Measurements from ENCODE around the gene SLC10A7. TPM values are rescaled to one million over a fixed set of nuclear protein-coding genes. Genes with fewer than 3 reads are reported as not detected.

SLC10A7 gene
- total and polyA plus RNA-seq, 2 experiments from 2014 or later, result 0.81 to 4.3 TPM

DNA sequence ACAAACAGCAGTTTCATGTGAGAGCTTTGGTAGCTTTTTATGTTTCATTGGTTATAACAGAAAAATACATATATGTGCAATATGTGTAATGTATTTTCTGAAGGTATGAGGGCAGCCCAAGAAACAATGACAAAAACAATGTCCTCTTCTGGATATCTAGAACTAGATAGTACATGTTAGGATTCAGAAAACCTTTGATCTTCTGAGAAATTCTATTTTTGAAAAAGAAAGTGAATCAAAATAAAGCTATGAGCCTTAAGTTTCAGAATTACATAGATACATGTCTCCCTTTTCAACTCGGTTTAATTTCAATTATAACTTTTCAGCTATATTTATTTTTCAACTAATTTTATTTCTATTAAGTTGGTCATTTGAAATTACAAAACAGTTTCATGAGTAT is 175.5 kb downstream of the SLC10A7 start:
- Histone ChIP-seq H3K36me3 (ENCODE audit: insufficient read depth) (no peaks in the 10 kb centered on the region), H3K4me1 (ENCODE audit: insufficient read depth) (no peaks in the 10 kb centered on the region), H3K4me3 (no peak overlapping the region), H2AFZ (no peak overlapping the region), H3K9me2 (ENCODE audit: insufficient read depth) (no peaks in the 10 kb centered on the region), H3K27ac (ENCODE audit: low read depth) (no peak overlapping the region), H3K4me2 (no peak overlapping the region), H3F3A (replicated peaks; ENCODE audit: low read depth) (no peaks in the 10 kb centered on the region), H4K20me1 (replicated peaks; ENCODE audit: insufficient read depth) (no peaks in the 10 kb centered on the region), H3K79me2 (replicated peaks; ENCODE audit: insufficient read depth) (no peaks in the 10 kb centered on the region), H3K27me3 (ENCODE audit: insufficient read depth) (no peaks in the 10 kb centered on the region)
- ATAC-seq, result no peak
- Mint-ChIP-seq H3K9me3 (peaks cover 2% of the 10 kb centered on the region; the same call in 1 of the 3 replicates), H3K27me3 (ENCODE audit: insufficient read depth, low read depth, poor library complexity) (no peaks in the 10 kb centered on the region), H3K4me1 (no peaks in the 10 kb centered on the region), H3K4me3 (no peak overlapping the region), H3K27ac (no peak overlapping the region), H3K36me3 (ENCODE audit: low read depth) (no peaks in the 10 kb centered on the region)
- no peak for TF ChIP-seq REST (IDR thresholded peaks at IDR 0.05; ENCODE audit: unreplicated experiment)
- TF ChIP-seq, protein P1, sequence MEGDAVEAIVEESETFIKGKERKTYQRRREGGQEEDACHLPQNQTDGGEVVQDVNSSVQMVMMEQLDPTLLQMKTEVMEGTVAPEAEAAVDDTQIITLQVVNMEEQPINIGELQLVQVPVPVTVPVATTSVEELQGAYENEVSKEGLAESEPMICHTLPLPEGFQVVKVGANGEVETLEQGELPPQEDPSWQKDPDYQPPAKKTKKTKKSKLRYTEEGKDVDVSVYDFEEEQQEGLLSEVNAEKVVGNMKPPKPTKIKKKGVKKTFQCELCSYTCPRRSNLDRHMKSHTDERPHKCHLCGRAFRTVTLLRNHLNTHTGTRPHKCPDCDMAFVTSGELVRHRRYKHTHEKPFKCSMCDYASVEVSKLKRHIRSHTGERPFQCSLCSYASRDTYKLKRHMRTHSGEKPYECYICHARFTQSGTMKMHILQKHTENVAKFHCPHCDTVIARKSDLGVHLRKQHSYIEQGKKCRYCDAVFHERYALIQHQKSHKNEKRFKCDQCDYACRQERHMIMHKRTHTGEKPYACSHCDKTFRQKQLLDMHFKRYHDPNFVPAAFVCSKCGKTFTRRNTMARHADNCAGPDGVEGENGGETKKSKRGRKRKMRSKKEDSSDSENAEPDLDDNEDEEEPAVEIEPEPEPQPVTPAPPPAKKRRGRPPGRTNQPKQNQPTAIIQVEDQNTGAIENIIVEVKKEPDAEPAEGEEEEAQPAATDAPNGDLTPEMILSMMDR (conservative IDR thresholded peaks at IDR 0.05; ENCODE audit: low read depth in 2 of 2), result no peak
- TF ChIP-seq NANOG (IDR thresholded peaks at IDR 0.05; ENCODE audit: borderline replicate concordance), result no peak
- TF ChIP-seq JUNB (IDR thresholded peaks at IDR 0.05; ENCODE audit: unreplicated experiment), result no peak
- TF ChIP-seq EZH2 (IDR thresholded peaks at IDR 0.05; ENCODE audit: low read depth, unreplicated experiment), result no peak
- no peak for DNase-seq (ENCODE audit: low spot score)

DNA sequence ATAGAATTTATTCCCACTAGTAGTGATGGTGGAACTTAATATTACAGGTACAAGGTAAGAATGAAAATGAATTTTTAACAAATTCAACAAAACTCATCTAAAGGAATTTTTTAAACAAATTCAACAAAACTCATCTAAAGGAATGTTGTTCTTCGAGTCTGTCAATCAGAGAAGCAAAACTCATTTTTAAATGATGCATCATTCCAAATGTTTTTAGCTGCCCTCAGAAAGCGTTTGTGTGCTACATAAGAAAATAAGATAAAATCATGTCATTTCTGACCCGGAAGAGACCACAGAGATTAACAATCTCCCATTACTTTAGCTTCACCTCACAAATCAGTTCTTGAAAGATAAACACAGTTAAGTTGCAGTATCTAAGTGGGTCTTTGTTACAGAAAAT is 178.0 kb downstream of the SLC10A7 start:
- H2AFZ ChIP-seq, result no peak overlapping the region
- Mint-ChIP-seq H3K27me3 (ENCODE audit: insufficient read depth, low read depth, poor library complexity) (no peaks in the 10 kb centered on the region), H3K4me3 (no peak overlapping the region), H3K36me3 (ENCODE audit: low read depth) (no peaks in the 10 kb centered on the region), H3K27ac (no peak overlapping the region), H3K4me1 (no peaks in the 10 kb centered on the region), H3K9me3 (no peaks in the 10 kb centered on the region)
- no peaks in the 10 kb centered on the region for H3K9me2 ChIP-seq (ENCODE audit: insufficient read depth)
- no peak overlapping the region for H3K4me3 ChIP-seq
- no peak for DNase-seq (ENCODE audit: low spot score)
- H3K27ac ChIP-seq (ENCODE audit: low read depth), result no peak overlapping the region
- H3K27me3 ChIP-seq (ENCODE audit: insufficient read depth), result no peaks in the 10 kb centered on the region
- H3K4me1 ChIP-seq (ENCODE audit: insufficient read depth), result no peaks in the 10 kb centered on the region
- no peaks in the 10 kb centered on the region for H4K20me1 ChIP-seq (replicated peaks; ENCODE audit: insufficient read depth)
- H3K79me2 ChIP-seq (replicated peaks; ENCODE audit: insufficient read depth), result no peaks in the 10 kb centered on the region
- no peaks in the 10 kb centered on the region for H3F3A ChIP-seq (replicated peaks; ENCODE audit: low read depth)
- no peak for ATAC-seq
- H3K36me3 ChIP-seq (ENCODE audit: insufficient read depth), result no peaks in the 10 kb centered on the region
- no peak overlapping the region for H3K4me2 ChIP-seq
- no peak for TF ChIP-seq ZNF331 (CRISPR knock-in tag; IDR thresholded peaks at IDR 0.05; ENCODE audit: low read depth)
- TF ChIP-seq EZH2 (IDR thresholded peaks at IDR 0.05; ENCODE audit: low read depth, unreplicated experiment), result no peak
- TF ChIP-seq CREB1 (CRISPR knock-in tag; IDR thresholded peaks at IDR 0.05; ENCODE audit: low read depth), result no peak
- TF ChIP-seq, protein P1 (conservative IDR thresholded peaks at IDR 0.05; ENCODE audit: low read depth in 2 of 2), result no peak
- no peak for TF ChIP-seq STAT1 (IDR thresholded peaks at IDR 0.05; ENCODE audit: unreplicated experiment)
- TF ChIP-seq POLR2AphosphoS5 (IDR thresholded peaks at IDR 0.05; ENCODE audit: low read depth), result no peak
- TF ChIP-seq EZH2phosphoT487 (IDR thresholded peaks at IDR 0.05; ENCODE audit: unreplicated experiment), result no peak
- no peak for TF ChIP-seq REST (IDR thresholded peaks at IDR 0.05; ENCODE audit: unreplicated experiment)
- TF ChIP-seq, protein P2, sequence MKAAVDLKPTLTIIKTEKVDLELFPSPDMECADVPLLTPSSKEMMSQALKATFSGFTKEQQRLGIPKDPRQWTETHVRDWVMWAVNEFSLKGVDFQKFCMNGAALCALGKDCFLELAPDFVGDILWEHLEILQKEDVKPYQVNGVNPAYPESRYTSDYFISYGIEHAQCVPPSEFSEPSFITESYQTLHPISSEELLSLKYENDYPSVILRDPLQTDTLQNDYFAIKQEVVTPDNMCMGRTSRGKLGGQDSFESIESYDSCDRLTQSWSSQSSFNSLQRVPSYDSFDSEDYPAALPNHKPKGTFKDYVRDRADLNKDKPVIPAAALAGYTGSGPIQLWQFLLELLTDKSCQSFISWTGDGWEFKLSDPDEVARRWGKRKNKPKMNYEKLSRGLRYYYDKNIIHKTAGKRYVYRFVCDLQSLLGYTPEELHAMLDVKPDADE (IDR thresholded peaks at IDR 0.05), result no peak

Data from GM23338 (cell line).